GM13977 (cell line): ENCODE measurements around the gene STT3B.

Experiments used
- DNase-seq: peaks from one replicate; pipeline ENCODE4 v3.0.0; 2012; ENCODE audit warnings: low spot score
- in situ Hi-C: fragments of 300-500 bp; cut with MboI; formaldehyde crosslinking; loops from one replicate; pipeline ENCODE4 v1.12.0; 2022; ENCODE audit warnings: low sequenced_read_pairs, low pct_unique_long_range_greater_than_20kb, mixed read lengths, inconsistent platforms; ENCODE audit not compliant: unreplicated experiment
- TF ChIP-seq, protein P1 (sequence below): IDR thresholded peaks from 2 replicates; pipeline ENCODE4 v1.5.1; 2012; ENCODE audit warnings: mild to moderate bottlenecking, control low read depth; ENCODE audit not compliant: insufficient read depth; ENCODE audit errors: extremely low read depth, missing control alignments

Gene STT3B

DNA sequence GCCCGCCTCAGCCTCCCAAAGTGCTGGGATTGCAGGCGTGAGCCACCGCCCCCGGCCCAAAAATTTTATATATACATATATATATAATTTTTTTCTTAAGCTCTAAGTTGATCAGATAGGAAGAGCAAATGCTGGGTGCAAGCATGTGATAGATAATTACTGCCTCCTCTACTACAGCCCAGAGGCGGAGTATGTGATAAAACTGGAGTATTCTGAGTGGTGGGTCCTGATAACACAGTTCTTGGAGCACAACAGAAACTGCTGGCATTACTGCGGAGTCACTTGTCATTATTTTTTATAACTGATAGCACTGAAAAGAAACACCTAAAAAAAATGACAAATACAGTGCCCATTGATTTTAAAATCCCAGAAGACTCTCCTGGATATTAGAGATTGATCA lies 41.1 kb upstream of the STT3B start:
- in situ Hi-C loops, result no loop called here
- TF ChIP-seq, protein P1, sequence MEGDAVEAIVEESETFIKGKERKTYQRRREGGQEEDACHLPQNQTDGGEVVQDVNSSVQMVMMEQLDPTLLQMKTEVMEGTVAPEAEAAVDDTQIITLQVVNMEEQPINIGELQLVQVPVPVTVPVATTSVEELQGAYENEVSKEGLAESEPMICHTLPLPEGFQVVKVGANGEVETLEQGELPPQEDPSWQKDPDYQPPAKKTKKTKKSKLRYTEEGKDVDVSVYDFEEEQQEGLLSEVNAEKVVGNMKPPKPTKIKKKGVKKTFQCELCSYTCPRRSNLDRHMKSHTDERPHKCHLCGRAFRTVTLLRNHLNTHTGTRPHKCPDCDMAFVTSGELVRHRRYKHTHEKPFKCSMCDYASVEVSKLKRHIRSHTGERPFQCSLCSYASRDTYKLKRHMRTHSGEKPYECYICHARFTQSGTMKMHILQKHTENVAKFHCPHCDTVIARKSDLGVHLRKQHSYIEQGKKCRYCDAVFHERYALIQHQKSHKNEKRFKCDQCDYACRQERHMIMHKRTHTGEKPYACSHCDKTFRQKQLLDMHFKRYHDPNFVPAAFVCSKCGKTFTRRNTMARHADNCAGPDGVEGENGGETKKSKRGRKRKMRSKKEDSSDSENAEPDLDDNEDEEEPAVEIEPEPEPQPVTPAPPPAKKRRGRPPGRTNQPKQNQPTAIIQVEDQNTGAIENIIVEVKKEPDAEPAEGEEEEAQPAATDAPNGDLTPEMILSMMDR, result no peak
- DNase-seq, result no peak

DNA sequence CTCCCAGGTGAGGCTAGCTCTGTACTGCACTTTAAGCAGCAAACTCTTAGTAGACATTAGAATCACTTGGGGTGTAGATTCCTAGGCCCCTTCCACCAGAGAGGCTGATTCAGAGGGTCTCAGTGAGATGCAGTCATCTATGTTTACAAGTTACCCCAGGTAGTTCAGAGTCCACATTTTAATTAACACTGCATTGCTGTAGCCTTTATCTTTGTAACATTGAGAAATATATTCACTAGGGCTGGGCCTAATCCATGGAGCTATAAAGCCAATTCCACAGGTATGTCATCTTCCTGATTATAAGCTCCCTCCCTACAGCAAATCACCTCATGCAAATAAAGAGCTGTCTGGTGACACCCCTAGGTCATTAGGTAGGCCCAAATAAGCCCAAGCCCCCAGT lies 39.6 kb upstream of the STT3B start:
- TF ChIP-seq, protein P1, result no peak
- in situ Hi-C loops, result no loop called here
- no peak for DNase-seq

DNA sequence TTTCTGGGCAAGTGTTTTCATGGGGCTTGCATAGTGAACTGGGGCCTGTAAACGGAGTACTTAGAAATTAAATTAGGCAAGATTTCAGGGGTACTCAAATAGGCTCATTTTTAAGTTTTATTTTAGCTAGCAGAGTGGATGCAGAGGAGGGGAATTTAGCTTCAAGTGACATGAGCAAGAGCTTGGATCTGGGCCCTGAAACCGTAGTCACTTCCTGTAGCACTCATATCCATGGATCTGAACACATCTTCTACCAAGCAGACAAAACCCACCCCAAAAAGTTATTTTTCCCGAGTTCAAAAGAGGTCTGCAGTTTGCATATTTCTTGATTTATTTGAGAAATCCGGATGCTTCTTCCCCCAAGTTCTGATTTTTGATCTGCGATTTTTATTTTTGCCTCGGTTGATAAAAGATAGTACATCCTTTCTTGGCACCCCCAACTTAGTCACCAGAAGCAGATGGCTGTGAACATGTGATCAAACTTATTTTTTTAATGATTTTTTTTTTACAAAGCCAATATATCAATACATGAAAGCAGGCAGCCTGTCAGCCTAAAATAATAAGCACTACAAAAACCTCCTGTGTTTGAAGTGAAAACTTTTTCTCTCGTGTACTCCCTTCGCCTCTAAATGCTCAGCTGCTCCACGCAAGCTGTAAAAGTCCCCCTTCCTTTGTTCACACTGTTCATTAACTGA lies 36.6 kb upstream of the STT3B start:
- TF ChIP-seq, protein P1, result no peak
- no peak for DNase-seq
- in situ Hi-C loops, result no loop called here

DNA sequence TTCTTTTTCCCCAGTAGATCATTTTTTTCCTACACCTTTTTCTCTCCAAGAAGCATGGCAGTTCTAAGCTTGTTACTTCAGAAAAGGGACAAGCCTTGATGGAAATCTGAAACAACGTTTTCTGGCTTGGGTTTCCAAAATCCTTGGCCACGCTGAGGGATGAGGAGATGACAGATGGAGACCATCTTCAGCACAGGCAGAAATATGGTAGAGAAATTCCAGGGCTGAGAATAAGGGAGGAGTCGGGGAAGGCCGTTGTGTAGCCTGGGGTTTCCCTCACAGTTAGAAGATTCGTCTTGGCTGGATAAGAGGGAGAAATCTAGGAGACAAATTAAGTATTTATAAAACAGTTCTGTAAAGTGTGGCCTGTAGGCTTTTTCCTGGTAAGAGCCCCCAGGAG lies 33.9 kb upstream of the STT3B start:
- in situ Hi-C loops, result no loop called here
- no peak for DNase-seq
- TF ChIP-seq, protein P1, result no peak

DNA sequence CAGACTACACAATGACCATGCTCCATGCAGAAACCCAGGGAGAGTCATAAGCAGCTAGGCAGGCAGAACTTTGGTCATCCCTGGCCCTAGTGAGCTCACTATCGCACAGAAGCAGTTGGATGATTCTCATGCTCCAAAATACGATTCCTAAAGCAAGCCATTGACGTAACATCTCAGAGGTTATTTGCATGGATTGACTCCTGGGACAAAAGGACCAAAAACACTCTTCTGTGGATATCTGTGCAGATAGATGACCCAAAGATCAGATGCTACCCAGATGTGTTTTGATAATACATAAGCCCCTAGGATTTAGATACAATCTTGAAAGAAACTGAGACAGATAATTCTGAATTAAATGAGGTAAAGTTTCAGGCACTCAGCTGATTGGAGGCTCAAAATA lies 33.4 kb upstream of the STT3B start:
- in situ Hi-C loops, result no loop called here
- no peak for DNase-seq

DNA sequence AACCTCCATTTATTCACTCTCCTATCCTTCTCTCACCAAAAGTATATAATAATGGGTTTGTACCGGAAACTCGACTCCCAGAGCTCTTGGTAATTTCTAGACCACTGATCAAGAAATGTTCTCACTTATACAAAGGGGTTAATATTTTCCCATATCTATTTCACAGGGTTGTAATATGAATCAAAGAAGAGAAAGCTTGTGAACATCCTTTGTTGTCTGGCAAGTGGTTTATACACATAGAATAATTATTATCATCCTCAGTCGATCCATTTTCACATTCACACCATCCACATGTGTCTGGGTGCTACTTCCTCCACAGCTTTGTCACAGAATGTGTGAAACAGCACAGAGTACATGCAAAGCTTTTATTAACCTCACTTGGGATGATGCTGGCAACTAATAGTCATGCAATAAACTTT lies 29.9 kb upstream of the STT3B start:
- TF ChIP-seq, protein P1, result no peak
- in situ Hi-C loops, result no loop called here
- peak; percentile 20 for DNase-seq

More for the DNA sequence above, 33.4 kb upstream of the STT3B start:
- TF ChIP-seq, protein P1, result no peak
